Endothelial cell of umbilical vein (primary cell): ENCODE results near the gene XXYLT1. TPM values are rescaled to one million over a fixed set of nuclear protein-coding genes. Genes with fewer than 3 reads are reported as not detected.

Source experiments
- BruUV-seq: library from RNA; stranded (reverse); fragments of 400-500 nt; replicated peaks from 2 replicates; lab custom pipeline; 2021; lab: Mats Ljungman, UMichigan
- CTCF ChIA-PET: fragments of 300-600, 350-600 bp; sonication (Branson Sonifier 250); formaldehyde crosslinking; loops from one replicate; lab custom pipeline; 2021; ENCODE audit warnings: antibody characterized with exemption, inconsistent platforms; lab: Charles Lee
- POLR2A ChIA-PET: fragments of 300-600, 350-600 bp; sonication (Branson Sonifier 250); formaldehyde crosslinking; loops from one replicate; lab custom pipeline; 2021; ENCODE audit warnings: antibody characterized with exemption, inconsistent platforms; lab: Charles Lee
- DNase-seq: peaks from one replicate; pipeline ENCODE4 v3.0.0-alpha.2; 2011; ENCODE audit warnings: low read depth, low spot score
- FAIRE-seq: peaks from 2 replicates; lab custom pipeline; 2011; peaks lifted over from hg19 to GRCh38; lab: Jason Lieb, UNC
- H2AFZ ChIP-seq: 2 replicates; pipeline ENCODE4 v1.6.0; 2012; ENCODE audit warnings: low read depth, low read length, control low read depth, inconsistent platforms
- H3K27ac ChIP-seq: 2 replicates; pipeline ENCODE4 v1.5.1; 2011; ENCODE audit warnings: low read depth, mild to moderate bottlenecking, control low read depth, low read length, moderate library complexity; ENCODE audit not compliant: insufficient read depth
- H3K27me3 ChIP-seq, 2 experiments: 2 replicates each; pipeline versions ENCODE4 v1.6.0 to v1.6.1; 2011; ENCODE audit warnings: low read length in 2 of 2, mixed read lengths in 1 of 2; ENCODE audit not compliant: control insufficient read depth in 2 of 2, insufficient read depth in 2 of 2
- H3K36me3 ChIP-seq, 2 experiments: 2 replicates in 1 of 2; 3 replicates in 1 of 2; pipeline ENCODE4 v1.5.1; 2011; ENCODE audit warnings: low read length in 2 of 2, mild to moderate bottlenecking in 1 of 2, moderate library complexity in 1 of 2; ENCODE audit not compliant: control insufficient read depth in 2 of 2, insufficient read depth in 2 of 2; ENCODE audit errors: extremely low read depth in 1 of 2
- H3K4me1 ChIP-seq: 3 replicates; pipeline ENCODE4 v1.5.1; 2011; ENCODE audit warnings: mild to moderate bottlenecking, low read length; ENCODE audit not compliant: control insufficient read depth, insufficient read depth; ENCODE audit errors: extremely low read depth
- H3K4me2 ChIP-seq: 2 replicates; pipeline ENCODE4 v1.6.1; 2011; ENCODE audit warnings: low read length, control low read depth, mixed read lengths; ENCODE audit not compliant: insufficient read depth
- H3K4me3 ChIP-seq, 3 experiments: fragments of 200-600 bp in 1 of 3; sonication (generic), shearing (Covaris generic) in 1 of 3; replicated peaks in 1 of 3; 2 replicates each; pipeline ENCODE4 v1.5.1; 2011 to 2016; ENCODE audit warnings: control low read depth in 3 of 3, low read length in 3 of 3, mild to moderate bottlenecking in 2 of 3, inconsistent platforms in 1 of 3, low read depth in 1 of 3, moderate library complexity in 1 of 3; ENCODE audit not compliant: insufficient read depth in 1 of 3
- H3K79me2 ChIP-seq: 2 replicates; pipeline ENCODE4 v1.6.0; 2012; ENCODE audit warnings: low read length, inconsistent platforms; ENCODE audit not compliant: control insufficient read depth, insufficient read depth
- H3K9ac ChIP-seq: replicated peaks from 2 replicates; pipeline ENCODE3; 2011; ENCODE audit warnings: low read length, control low read depth; ENCODE audit not compliant: insufficient read depth; ENCODE audit errors: extremely low read depth
- H3K9me1 ChIP-seq: replicated peaks from 3 replicates; pipeline ENCODE4 v1.6.0; 2011; ENCODE audit warnings: mild to moderate bottlenecking, low read length; ENCODE audit not compliant: control insufficient read depth, insufficient read depth; ENCODE audit errors: extremely low read depth
- H3K9me3 ChIP-seq: replicated peaks from 2 replicates; pipeline ENCODE4 v1.5.1; 2012; ENCODE audit warnings: low read length, inconsistent platforms; ENCODE audit not compliant: control insufficient read depth, insufficient read depth
- H4K20me1 ChIP-seq: replicated peaks from 2 replicates; pipeline ENCODE3; 2011; ENCODE audit warnings: mild to moderate bottlenecking, low read length; ENCODE audit not compliant: control insufficient read depth, insufficient read depth; ENCODE audit errors: extremely low read depth
- CTCF ChIP-seq, 2 donors: IDR thresholded peaks; 1 replicate in 1 of 2; 2 replicates in 1 of 2; pipeline ENCODE4 v1.5.1; 2011; ENCODE audit warnings: low read length in 2 of 2, mild to moderate bottlenecking in 2 of 2, moderate library complexity in 2 of 2, control low read depth in 1 of 2, inconsistent platforms in 1 of 2, low read depth in 1 of 2; ENCODE audit not compliant: insufficient read depth in 1 of 2; ENCODE audit errors: extremely low read depth in 1 of 2
- EZH2 ChIP-seq: IDR thresholded peaks from 2 replicates; pipeline ENCODE4 v1.6.1; 2012; ENCODE audit warnings: borderline replicate concordance, low read depth, mild to moderate bottlenecking, moderate library complexity, low read length, inconsistent platforms; ENCODE audit not compliant: severe bottlenecking
- FOS ChIP-seq: IDR thresholded peaks from 2 replicates; pipeline ENCODE4 v1.6.1; 2011; ENCODE audit warnings: mild to moderate bottlenecking, low read length, moderate library complexity, borderline replicate concordance; ENCODE audit not compliant: insufficient read depth
- GATA2 ChIP-seq: IDR thresholded peaks from 2 replicates; pipeline ENCODE4 v1.7.0; 2011; ENCODE audit warnings: low read depth, mild to moderate bottlenecking, moderate library complexity, mixed read lengths, low read length; ENCODE audit not compliant: insufficient read length, insufficient read depth
- JUN ChIP-seq: IDR thresholded peaks from 2 replicates; pipeline ENCODE4 v1.6.1; 2011; ENCODE audit warnings: borderline replicate concordance, low read depth; ENCODE audit not compliant: insufficient read length, insufficient read depth
- MAX ChIP-seq: IDR thresholded peaks from 2 replicates; pipeline ENCODE4 v1.6.1; 2011; ENCODE audit not compliant: insufficient read depth, insufficient read length
- MYC ChIP-seq: IDR thresholded peaks from one replicate; pipeline ENCODE4 v1.6.1; 2011; ENCODE audit warnings: mild to moderate bottlenecking, low read depth, low read length
- POLR2A ChIP-seq: IDR thresholded peaks from 2 replicates; pipeline ENCODE4 v1.6.1; 2012; ENCODE audit warnings: low read depth, mild to moderate bottlenecking, control low read depth, low read length
- POLR2AphosphoS5 ChIP-seq: IDR thresholded peaks from 2 replicates; pipeline ENCODE4 v1.6.1; 2012; ENCODE audit warnings: low read depth, mild to moderate bottlenecking, control low read depth, low read length, moderate library complexity; ENCODE audit not compliant: insufficient read depth
- dilution Hi-C: fragments of 300-500 bp; cut with MboI; formaldehyde crosslinking; loops from one replicate; pipeline ENCODE4 v1.15.0; 2019; ENCODE audit warnings: low sequenced_read_pairs; ENCODE audit not compliant: extremely low pct_ligation_motif_present
- intact Hi-C: fragments of 100-400 bp; cut with micrococcal nuclease; formaldehyde crosslinking; loops from one replicate; pipeline ENCODE4 v1.10.0; 2022
- polyA plus RNA-seq, 4 experiments: library from polyadenylated mRNA; depleted of rRNA in 3 of 4; stranded (reverse) in 3 of 4; unstranded in 1 of 4; fragments of >200 nt; gene quantifications; 2 replicates each; pipeline versions ENCODE4 v1.2.1 to v1.2.3, GENCODE V29; 2011 to 2012; ENCODE audit warnings: missing spikeins in 1 of 4
- total RNA-seq: library from RNA; stranded (reverse); gene quantifications from 2 replicates; pipeline ENCODE4 v1.2.3, GENCODE V29; 2021

Gene XXYLT1
- total and polyA plus RNA-seq, 2 donors (not counting 3 experiments of a cell fraction or from before 2014, with no cell fraction given): 54.4 to 78.1 TPM

- Histone ChIP-seq H4K20me1 (no peaks in the 10 kb centered on the region), H3K4me2 (no peak overlapping the region), H3K4me3 (no peak overlapping the region), H3K9me3 (no peaks in the 10 kb centered on the region), H3K79me2 (peaks cover 5% of the 10 kb centered on the region), H3K27me3 (no peaks in the 10 kb centered on the region), H3K4me1 (no peaks in the 10 kb centered on the region), H3K27ac (no peak overlapping the region), H2AFZ (no peak overlapping the region), H3K36me3 (peaks cover 0 to 7% of the 10 kb centered on the region in 2 experiments), H3K9ac (no peak overlapping the region), H3K9me1 (no peaks in the 10 kb centered on the region)
- BruUV-seq: no TSS peak
- DNase-seq: no peak
- POLR2A ChIA-PET: no interaction called here
- intact Hi-C loops (no loop called here), dilution Hi-C loops (loop anchor here (10.0 kb wide), 1 partner anchor 561 kb away; the partner anchor contains the start of gene FAM43A)
- TF ChIP-seq FOS (no peak), CTCF (IDR thresholded peaks at IDR 0.05; ENCODE audit: extremely low read depth in 1 of 2, insufficient read depth in 1 of 2, low read depth in 1 of 2, low read length in 2 of 2) (no peak), GATA2 (no peak), MYC (no peak), POLR2A (no peak), POLR2AphosphoS5 (no peak), JUN (no peak), EZH2 (no peak), MAX (no peak)
- FAIRE-seq: no peak
- CTCF ChIA-PET: interaction anchor here (0.7 kb wide), 1 partner anchor 662 kb away, joined by 3 read pairs; no protein-coding TSS in a partner anchor
Measured at GRCh38 chr3:195245531-195245951, 25.4 kb downstream of the XXYLT1 start.
